Skin epidermis (tissue), 12 donors: Measurements from ENCODE around the gene SRGAP3.

ENCODE experiments used
- H3K27ac ChIP-seq, 21 experiments: fragments of 200-600 bp; sonication (generic) in 11 of 21; one replicate each; pipeline ENCODE4 v1.5.0; 2020; ENCODE audit warnings: mild to moderate bottlenecking in 3 of 21, inconsistent platforms in 2 of 21, moderate library complexity in 2 of 21
- H3K4me3 ChIP-seq, 7 experiments: fragments of 200-600 bp; sonication (generic) in 2 of 7; one replicate each; pipeline ENCODE4 v1.5.0; 2020; ENCODE audit warnings: inconsistent platforms in 2 of 7, mild to moderate bottlenecking in 2 of 7, moderate library complexity in 1 of 7

Gene SRGAP3

GRCh38 chr3:9230596-9230995, 18.9 kb downstream of the SRGAP3 start:
- no peak overlapping the region for H3K4me3 ChIP-seq
- no peak overlapping the region for H3K27ac ChIP-seq

GRCh38 chr3:9229879-9230278, 19.6 kb downstream of the SRGAP3 start:
- no peak overlapping the region for H3K27ac ChIP-seq

GRCh38 chr3:9229325-9229724, 20.1 kb downstream of the SRGAP3 start:
- Histone ChIP-seq H3K27ac (no peak overlapping the region), H3K4me3 (no peak overlapping the region)

More at GRCh38 chr3:9229879-9230278, 19.6 kb downstream of the SRGAP3 start:
- H3K4me3 ChIP-seq: no peak overlapping the region

- peak overlapping the region in 1 of 21 experiments; percentile 36 for H3K27ac ChIP-seq
- H3K4me3 ChIP-seq: no peak overlapping the region
Observed at GRCh38 chr3:9226326-9226725, 23.1 kb downstream of the SRGAP3 start.

- Histone ChIP-seq H3K27ac (no peak overlapping the region), H3K4me3 (no peak overlapping the region)
Observed at GRCh38 chr3:9225268-9225667, 24.2 kb downstream of the SRGAP3 start.

- no peak overlapping the region for H3K4me3 ChIP-seq
- no peak overlapping the region for H3K27ac ChIP-seq
Observed at GRCh38 chr3:9224490-9224889, 25.0 kb downstream of the SRGAP3 start.

GRCh38 chr3:9223672-9224071, 25.8 kb downstream of the SRGAP3 start:
- no peak overlapping the region for H3K27ac ChIP-seq
- H3K4me3 ChIP-seq: no peak overlapping the region

- Histone ChIP-seq H3K4me3 (no peak overlapping the region), H3K27ac (no peak overlapping the region)
Observed at GRCh38 chr3:9222956-9223639, 26.3 kb downstream of the SRGAP3 start.

GRCh38 chr3:9222049-9222448, 27.4 kb downstream of the SRGAP3 start:
- Histone ChIP-seq H3K27ac (no peak overlapping the region), H3K4me3 (no peak overlapping the region)

GRCh38 chr3:9218514-9218846, 31.0 kb downstream of the SRGAP3 start:
- Histone ChIP-seq H3K27ac (no peak overlapping the region), H3K4me3 (no peak overlapping the region)

GRCh38 chr3:9217784-9218513, 31.5 kb downstream of the SRGAP3 start:
- peak overlapping the region in 1 of 21 experiments; percentile 63 for H3K27ac ChIP-seq
- H3K4me3 ChIP-seq: no peak overlapping the region

GRCh38 chr3:9216736-9217135, 32.7 kb downstream of the SRGAP3 start:
- Histone ChIP-seq H3K27ac (peak overlapping the region in 6 of 21 experiments; percentile 3 to 63 (median 44)), H3K4me3 (peak overlapping the region in 1 of 7 experiments; percentile 16)

GRCh38 chr3:9214599-9214998, 34.8 kb downstream of the SRGAP3 start:
- Histone ChIP-seq H3K27ac (peak overlapping the region in 4 of 21 experiments; percentile 41 to 70 (median 60)), H3K4me3 (no peak overlapping the region)

GRCh38 chr3:9214185-9214584, 35.3 kb downstream of the SRGAP3 start:
- Histone ChIP-seq H3K4me3 (no peak overlapping the region), H3K27ac (peak overlapping the region in 2 of 21 experiments; percentile 41 to 63)

- Histone ChIP-seq H3K4me3 (no peak overlapping the region), H3K27ac (no peak overlapping the region)
Observed at GRCh38 chr3:9213019-9213634, 36.3 kb downstream of the SRGAP3 start.

GRCh38 chr3:9211155-9211950, 38.1 kb downstream of the SRGAP3 start:
- Histone ChIP-seq H3K27ac (peak overlapping the region in 1 of 21 experiments; percentile 44), H3K4me3 (no peak overlapping the region)

- Histone ChIP-seq H3K4me3 (no peak overlapping the region), H3K27ac (no peak overlapping the region)
Observed at GRCh38 chr3:9209777-9210176, 39.7 kb downstream of the SRGAP3 start.

- Histone ChIP-seq H3K4me3 (no peak overlapping the region), H3K27ac (no peak overlapping the region)
Observed at GRCh38 chr3:9208605-9209152, 40.8 kb downstream of the SRGAP3 start.

GRCh38 chr3:9207116-9207763, 42.2 kb downstream of the SRGAP3 start:
- Histone ChIP-seq H3K27ac (no peak overlapping the region), H3K4me3 (no peak overlapping the region)
